ENCODE data around the gene MTHFD1L.

DNA sequence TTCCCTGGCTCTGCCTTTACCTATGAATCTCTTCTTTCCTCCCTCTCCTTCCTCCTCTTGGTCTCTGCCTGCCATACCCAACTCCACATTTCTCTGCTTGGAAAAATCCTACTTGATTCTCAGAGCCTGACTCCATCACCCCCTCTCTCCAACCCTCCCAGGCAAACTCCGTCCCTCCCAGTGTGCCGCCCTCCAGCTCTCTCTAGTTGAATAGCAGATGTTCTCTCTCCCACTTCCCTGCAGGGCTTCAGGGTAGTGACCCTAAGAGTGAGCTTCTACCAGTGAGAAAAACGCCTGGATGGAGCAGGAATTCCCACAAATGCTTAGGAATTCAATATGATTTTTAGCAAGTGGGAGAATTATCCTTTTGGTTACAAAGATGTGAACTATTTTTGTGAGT, 141.6 kb downstream of the MTHFD1L start:
- TF ChIP-seq, protein P1, sequence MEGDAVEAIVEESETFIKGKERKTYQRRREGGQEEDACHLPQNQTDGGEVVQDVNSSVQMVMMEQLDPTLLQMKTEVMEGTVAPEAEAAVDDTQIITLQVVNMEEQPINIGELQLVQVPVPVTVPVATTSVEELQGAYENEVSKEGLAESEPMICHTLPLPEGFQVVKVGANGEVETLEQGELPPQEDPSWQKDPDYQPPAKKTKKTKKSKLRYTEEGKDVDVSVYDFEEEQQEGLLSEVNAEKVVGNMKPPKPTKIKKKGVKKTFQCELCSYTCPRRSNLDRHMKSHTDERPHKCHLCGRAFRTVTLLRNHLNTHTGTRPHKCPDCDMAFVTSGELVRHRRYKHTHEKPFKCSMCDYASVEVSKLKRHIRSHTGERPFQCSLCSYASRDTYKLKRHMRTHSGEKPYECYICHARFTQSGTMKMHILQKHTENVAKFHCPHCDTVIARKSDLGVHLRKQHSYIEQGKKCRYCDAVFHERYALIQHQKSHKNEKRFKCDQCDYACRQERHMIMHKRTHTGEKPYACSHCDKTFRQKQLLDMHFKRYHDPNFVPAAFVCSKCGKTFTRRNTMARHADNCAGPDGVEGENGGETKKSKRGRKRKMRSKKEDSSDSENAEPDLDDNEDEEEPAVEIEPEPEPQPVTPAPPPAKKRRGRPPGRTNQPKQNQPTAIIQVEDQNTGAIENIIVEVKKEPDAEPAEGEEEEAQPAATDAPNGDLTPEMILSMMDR (IDR thresholded peaks at IDR 0.05): no peak
- no peak for TF ChIP-seq POLR2A (IDR thresholded peaks at IDR 0.05)
